Measurements from ENCODE around the gene CD86.

DNA sequence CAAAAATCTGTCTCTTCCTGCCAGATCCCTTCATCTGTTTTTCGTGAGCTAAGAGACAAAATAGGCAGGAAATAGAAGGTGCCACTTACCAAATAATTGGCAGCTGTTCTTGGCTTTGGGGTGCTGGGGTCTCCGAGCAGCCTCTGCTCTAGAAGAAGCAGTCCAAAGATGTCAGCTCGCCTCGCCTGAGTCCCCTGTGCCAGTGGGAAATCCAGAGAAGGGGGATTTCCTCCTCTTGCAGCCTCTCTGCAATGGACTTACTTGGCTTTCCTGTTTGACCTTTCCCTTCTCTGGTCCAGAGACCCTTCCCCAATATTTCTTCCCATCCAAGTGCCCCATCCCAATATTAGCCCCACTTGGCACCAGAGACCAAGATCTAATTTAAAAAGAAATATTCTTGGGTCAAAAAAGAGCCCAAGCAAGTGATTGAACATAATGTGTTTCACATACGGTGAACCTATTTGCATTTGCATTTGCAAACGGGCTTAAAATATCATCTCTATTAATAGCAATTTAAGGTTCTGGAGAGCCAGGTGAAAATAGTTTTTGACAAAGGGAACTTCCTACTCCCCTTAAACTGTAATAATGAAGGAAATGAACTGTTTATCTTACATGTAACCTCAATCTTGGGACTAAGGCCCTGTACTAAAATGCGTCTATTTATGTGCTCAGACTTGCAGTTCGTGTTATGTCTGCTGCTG, 23.2 kb downstream of the CD86 start:
- no peak for TF ChIP-seq EGR1 (IDR thresholded peaks at IDR 0.05; ENCODE audit: low read depth)
- TF ChIP-seq CTCF (IDR thresholded peaks at IDR 0.05 in 2 of 3, conservative IDR thresholded peaks at IDR 0.05 in 1 of 3; ENCODE audit: borderline replicate concordance in 1 of 3, insufficient read depth in 1 of 3, low read depth in 2 of 3, low read length in 2 of 3): no peak
- no peak for TF ChIP-seq SP1 (IDR thresholded peaks at IDR 0.05; ENCODE audit: low read depth)
- TF ChIP-seq, protein P1, sequence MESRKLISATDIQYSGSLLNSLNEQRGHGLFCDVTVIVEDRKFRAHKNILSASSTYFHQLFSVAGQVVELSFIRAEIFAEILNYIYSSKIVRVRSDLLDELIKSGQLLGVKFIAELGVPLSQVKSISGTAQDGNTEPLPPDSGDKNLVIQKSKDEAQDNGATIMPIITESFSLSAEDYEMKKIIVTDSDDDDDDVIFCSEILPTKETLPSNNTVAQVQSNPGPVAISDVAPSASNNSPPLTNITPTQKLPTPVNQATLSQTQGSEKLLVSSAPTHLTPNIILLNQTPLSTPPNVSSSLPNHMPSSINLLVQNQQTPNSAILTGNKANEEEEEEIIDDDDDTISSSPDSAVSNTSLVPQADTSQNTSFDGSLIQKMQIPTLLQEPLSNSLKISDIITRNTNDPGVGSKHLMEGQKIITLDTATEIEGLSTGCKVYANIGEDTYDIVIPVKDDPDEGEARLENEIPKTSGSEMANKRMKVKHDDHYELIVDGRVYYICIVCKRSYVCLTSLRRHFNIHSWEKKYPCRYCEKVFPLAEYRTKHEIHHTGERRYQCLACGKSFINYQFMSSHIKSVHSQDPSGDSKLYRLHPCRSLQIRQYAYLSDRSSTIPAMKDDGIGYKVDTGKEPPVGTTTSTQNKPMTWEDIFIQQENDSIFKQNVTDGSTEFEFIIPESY (IDR thresholded peaks at IDR 0.05; ENCODE audit: extremely low read depth, insufficient replicate concordance, low read length): no peak
- no peak for TF ChIP-seq YY1 (IDR thresholded peaks at IDR 0.05; ENCODE audit: extremely low read depth, insufficient replicate concordance, low read depth, low read length)

Measured in HCT116 (cell line).